Cardiac fibroblast (primary cell): ENCODE results near the gene STAG3.
A peak's percentile ranks its signal among the peaks of the same experiment; 100 is the strongest.

Experiments
- DNase-seq, 2 donors: peaks; one replicate each; pipeline versions ENCODE4 v3.0.0 to v3.0.0-alpha.2; 2010; ENCODE audit warnings: low read depth in 2 of 2
- H3K4me3 ChIP-seq, 2 donors: replicated peaks in 1 of 2; 1 replicate in 1 of 2; 2 replicates in 1 of 2; pipeline ENCODE4 v1.5.1; 2011; ENCODE audit warnings: low read depth in 2 of 2, low read length in 2 of 2, mild to moderate bottlenecking in 2 of 2, moderate library complexity in 1 of 2
- TF ChIP-seq, protein P1 (sequence below): IDR thresholded peaks from one replicate; pipeline ENCODE4 v1.5.1; 2011; ENCODE audit warnings: low read depth, mild to moderate bottlenecking, low read length, inconsistent platforms

The STAG3 gene

DNA sequence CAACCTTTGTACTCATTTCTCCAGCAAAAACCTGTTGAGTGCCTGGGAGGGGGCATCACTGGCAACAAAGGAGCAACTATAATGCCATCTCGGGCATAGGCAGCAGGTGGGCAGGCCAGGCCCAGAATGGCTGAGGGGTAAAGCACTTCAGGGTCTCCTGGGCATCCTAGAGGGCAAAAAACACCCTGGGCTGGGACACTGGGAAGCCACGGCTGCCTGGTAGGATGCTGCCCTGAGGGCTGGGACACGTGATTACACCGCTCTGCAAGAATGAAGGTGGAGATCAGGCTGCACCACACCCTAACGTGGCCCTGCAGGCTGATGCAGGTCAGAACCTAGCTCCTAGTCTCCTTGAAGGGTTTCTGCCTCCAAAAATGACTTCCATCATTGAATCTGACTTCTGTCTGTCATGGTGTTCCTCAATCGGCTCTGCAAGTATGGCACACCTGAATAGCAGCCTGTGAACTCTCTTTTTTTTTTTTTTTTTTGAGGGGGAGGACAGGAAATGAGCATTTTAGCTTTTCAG, 14.6 kb upstream of the STAG3 start:
- no peak for DNase-seq
- TF ChIP-seq, protein P1, sequence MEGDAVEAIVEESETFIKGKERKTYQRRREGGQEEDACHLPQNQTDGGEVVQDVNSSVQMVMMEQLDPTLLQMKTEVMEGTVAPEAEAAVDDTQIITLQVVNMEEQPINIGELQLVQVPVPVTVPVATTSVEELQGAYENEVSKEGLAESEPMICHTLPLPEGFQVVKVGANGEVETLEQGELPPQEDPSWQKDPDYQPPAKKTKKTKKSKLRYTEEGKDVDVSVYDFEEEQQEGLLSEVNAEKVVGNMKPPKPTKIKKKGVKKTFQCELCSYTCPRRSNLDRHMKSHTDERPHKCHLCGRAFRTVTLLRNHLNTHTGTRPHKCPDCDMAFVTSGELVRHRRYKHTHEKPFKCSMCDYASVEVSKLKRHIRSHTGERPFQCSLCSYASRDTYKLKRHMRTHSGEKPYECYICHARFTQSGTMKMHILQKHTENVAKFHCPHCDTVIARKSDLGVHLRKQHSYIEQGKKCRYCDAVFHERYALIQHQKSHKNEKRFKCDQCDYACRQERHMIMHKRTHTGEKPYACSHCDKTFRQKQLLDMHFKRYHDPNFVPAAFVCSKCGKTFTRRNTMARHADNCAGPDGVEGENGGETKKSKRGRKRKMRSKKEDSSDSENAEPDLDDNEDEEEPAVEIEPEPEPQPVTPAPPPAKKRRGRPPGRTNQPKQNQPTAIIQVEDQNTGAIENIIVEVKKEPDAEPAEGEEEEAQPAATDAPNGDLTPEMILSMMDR = no peak
- no peak overlapping the region for H3K4me3 ChIP-seq

DNA sequence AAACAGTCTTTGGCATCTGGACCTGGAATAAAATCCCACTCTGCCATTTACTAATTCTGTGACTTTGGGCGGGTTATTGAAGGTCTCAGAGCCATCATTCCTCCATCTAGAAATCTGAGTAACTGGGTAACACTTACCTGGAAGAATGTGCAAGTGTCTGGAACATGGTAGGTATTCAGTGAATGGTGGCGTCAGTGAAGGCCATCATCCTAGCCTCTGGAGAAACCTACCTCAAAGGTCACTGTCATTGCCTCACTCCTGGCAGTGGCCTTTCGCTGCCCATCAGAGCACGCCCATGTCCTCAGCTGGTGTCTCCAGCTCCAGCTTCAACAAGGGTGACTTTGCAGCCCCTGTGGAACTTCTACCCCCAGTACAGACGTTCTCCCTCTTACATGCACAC, 13.8 kb upstream of the STAG3 start:
- DNase-seq = no peak
- H3K4me3 ChIP-seq = no peak overlapping the region
- TF ChIP-seq, protein P1 = no peak

DNA sequence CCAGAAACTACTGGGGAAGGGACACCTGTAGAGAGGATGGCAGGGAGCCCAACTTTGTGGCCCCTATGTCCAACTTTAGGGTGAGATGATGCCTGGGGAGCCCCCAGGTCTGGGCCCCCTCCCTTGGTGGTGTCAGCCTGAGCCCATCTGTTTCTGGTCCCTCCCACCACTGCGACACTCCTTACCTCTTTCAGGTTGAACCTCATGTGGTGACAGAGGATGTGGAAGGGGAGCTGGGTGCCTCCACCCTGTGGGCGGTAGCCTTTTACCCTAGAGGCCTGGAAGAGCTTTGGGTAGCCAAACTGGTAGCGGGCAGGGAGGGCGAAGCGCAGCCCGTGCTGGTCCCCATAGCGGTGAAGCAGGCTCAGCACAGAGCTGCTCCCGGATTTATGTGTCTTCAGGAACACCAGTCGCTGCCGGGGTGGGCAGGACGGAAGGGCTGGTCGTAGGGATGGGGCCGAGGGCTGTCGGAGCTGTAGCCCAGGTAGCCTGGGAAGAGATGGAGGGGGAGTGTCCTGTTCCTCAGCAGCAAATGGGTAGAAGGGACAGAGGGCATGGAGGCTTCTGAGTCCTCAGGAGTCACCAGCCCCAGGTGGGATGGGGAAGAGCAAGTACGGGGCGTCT, 11.3 kb upstream of the STAG3 start:
- DNase-seq = no peak
- TF ChIP-seq, protein P1 = no peak
- H3K4me3 ChIP-seq = no peak overlapping the region

DNA sequence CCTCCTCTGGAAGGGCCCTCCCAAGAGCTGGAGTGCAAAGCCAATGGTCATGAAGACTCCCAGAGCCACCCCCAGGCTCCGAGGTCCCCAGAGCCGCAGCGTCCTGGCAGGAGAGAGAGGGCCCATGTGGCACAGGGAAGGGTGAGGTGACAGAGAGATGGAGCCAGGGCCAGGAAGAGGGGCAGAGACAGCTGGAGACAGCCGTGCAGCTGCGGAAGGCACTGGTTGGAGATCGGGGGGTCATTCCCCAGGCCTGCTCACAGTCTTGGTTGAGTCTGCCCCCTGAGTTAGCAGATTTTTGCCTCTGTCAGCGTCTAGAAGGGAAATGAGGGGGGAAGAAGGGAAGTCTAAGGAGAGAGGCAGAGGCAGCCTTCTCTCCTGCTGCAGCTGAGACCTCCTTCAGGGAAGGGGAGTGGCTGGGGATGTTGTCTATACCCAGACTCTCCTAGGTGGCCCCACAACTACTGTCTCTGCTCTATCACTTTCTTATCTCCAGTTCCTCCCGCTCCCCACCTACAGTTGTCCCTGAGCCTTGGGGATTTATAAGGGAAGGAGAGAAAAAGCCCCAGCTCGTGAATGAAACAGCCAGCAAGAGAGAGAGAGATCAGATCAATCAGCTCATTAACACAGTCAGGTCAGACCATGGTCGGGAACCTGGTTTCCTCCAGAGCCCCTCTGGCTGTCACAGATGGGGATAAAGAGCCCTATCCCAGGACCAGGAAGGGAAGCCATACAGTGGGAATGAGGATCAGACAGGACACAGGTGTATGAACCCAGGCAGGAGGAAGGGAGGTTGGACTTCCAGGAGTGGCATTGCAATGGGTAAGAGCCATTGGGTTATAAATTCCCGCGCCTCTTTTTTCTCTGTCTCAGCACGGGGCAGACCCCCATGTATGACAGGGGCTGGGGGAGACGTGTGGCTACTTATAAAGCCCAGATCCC, 10.5 kb upstream of the STAG3 start:
- no peak for DNase-seq

DNA sequence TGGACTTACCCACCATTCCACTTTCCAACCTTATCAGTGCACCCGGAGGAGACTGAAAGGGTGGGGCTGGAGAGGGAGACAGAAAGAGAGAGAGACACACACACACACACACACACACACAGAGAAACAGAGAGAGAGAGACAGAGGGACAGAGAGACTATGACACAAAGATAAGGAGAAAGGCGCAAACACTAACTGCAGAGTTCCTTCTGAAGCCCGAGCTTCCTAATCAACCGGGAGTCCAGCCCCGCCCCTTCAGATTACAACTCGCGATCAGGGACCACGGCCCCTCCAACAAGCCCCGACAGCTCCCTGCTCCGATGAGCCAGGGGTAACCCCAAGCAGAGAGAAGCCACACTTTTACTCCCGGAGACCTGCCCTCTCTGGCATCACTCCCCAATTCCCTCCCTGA, 9.8 kb upstream of the STAG3 start:
- TF ChIP-seq, protein P1 = no peak
- DNase-seq = peak in 1 of 2 donors; percentile 24

More for the DNA sequence above, 10.5 kb upstream of the STAG3 start:
- TF ChIP-seq, protein P1 = no peak
- H3K4me3 ChIP-seq = peak overlapping the region in 1 of 2 donors; percentile 49

DNA sequence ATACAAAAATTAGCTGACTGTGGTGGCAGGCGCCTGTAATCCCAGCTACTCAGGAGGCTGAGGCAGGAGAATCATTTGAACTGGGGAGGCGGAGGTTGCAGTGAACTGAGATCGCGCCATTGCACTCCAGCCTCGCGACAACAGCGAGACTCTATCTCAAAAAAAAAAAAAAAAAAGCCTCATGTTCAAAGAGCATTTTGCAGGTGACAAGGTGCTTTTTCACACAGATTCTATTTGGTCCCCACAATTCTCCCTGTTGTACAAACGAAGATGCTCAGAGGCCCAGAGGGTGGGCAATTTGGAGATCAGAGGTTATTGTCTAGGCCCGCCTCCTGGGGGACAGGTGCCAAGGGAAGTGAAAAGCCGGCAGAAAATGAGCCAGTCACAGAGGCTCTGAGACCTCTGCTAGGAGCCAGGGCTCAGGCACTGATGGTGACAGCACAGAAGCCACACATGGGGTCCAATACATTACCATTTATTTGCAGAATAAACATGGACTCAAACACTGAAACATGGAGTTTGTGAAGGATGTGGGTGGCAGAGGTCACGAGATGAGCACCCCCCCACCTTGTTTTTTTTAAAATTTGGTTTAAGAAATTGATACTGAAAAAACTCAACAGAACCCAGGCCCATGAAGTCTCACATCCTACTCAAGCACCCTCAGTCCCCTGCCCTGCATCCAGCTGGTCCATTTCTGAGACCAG, 8.4 kb upstream of the STAG3 start:
- no peak for DNase-seq
- no peak overlapping the region for H3K4me3 ChIP-seq
- TF ChIP-seq, protein P1 = no peak

More for the DNA sequence above, 9.8 kb upstream of the STAG3 start:
- H3K4me3 ChIP-seq = peak overlapping the region; percentile 36 to 49
